ENCODE measurements around the gene EPS8L2. TPM values are rescaled to one million over a fixed set of nuclear protein-coding genes. Genes with fewer than 3 reads are reported as not detected.

Gene EPS8L2
- total RNA-seq, 4 donors from 2014 or later, result 14.1 to 27.6 (median 22.3) TPM

DNA sequence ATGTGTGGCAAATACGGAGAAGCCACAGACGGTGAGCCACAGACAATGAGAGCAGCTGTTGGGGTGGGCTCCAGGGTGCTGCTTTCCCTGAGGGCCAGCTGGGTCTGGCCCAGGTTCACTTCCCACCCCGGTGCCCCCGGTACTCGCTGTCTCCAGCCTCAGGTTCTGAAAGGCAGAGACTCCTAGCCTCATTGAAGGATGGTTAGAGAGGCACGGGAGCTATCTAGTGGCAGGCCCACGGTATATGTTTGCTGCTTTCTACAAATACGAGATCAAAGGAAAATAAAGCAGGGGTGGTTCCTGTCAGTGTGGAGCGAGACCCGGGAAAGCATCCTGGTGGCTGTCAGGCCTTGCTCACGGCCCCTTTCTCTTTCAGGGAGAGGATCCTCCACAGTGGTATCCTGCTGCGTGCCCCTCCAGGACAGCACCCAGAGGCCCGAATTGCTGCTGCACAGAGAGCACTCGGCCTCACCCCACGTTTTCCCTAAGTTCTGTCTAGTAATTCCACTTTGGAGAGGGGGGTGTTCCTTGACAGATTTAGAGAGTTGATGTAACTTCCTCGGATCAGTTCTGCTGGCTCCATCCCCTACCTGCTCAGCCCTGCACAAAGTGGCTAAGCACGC lies 7.4 kb upstream of the EPS8L2 start:
- no peak for ATAC-seq (ENCODE audit: low FRiP score)
- DNase-seq (ENCODE audit: low spot score), result no peak
- TF ChIP-seq, protein P1, sequence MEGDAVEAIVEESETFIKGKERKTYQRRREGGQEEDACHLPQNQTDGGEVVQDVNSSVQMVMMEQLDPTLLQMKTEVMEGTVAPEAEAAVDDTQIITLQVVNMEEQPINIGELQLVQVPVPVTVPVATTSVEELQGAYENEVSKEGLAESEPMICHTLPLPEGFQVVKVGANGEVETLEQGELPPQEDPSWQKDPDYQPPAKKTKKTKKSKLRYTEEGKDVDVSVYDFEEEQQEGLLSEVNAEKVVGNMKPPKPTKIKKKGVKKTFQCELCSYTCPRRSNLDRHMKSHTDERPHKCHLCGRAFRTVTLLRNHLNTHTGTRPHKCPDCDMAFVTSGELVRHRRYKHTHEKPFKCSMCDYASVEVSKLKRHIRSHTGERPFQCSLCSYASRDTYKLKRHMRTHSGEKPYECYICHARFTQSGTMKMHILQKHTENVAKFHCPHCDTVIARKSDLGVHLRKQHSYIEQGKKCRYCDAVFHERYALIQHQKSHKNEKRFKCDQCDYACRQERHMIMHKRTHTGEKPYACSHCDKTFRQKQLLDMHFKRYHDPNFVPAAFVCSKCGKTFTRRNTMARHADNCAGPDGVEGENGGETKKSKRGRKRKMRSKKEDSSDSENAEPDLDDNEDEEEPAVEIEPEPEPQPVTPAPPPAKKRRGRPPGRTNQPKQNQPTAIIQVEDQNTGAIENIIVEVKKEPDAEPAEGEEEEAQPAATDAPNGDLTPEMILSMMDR (IDR thresholded peaks at IDR 0.05), result no peak

DNA sequence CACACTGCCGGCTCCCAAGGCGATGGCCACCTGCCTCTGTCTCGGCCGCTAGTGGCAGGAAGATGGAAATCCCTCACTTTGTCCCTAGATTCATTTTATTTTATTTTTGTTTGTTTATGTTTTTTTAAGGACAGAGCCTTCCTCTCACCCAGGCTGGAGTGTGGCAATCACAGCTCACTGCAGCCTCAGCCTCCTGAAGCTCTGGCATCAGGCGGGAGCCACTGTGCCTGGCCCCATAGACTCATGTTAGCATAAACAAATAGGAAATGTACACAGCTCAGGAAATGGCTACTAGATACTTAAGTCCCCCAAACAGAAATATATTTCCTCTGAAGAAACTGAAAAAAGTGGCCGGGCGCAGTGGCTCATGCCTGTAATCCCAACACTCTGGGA lies 6.9 kb upstream of the EPS8L2 start:
- TF ChIP-seq, protein P1 (IDR thresholded peaks at IDR 0.05), result no peak
- DNase-seq (ENCODE audit: low spot score), result no peak
- ATAC-seq (ENCODE audit: low FRiP score), result no peak

DNA sequence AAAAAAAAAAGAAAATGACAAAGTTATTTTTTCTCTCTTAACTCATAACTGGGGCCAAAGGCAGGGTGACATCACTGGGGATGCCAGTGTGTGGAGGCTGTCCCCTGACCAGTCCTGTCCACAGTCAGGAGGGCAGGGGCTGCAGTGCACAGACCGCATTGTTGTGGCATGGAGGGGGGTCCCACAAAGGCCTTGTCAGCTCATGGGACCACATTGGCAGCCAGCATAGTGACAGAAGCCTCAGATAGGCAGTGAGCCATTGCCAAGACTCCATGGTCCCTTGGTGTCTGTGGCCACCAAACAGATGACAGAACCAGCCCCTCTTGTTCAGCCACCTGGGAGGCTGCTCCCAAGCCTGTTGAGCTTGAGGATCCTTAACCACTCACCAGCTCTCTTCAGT lies 6.3 kb upstream of the EPS8L2 start:
- TF ChIP-seq, protein P1 (IDR thresholded peaks at IDR 0.05), result no peak
- ATAC-seq (ENCODE audit: low FRiP score) (no peak), DNase-seq (ENCODE audit: low spot score) (no peak)

DNA sequence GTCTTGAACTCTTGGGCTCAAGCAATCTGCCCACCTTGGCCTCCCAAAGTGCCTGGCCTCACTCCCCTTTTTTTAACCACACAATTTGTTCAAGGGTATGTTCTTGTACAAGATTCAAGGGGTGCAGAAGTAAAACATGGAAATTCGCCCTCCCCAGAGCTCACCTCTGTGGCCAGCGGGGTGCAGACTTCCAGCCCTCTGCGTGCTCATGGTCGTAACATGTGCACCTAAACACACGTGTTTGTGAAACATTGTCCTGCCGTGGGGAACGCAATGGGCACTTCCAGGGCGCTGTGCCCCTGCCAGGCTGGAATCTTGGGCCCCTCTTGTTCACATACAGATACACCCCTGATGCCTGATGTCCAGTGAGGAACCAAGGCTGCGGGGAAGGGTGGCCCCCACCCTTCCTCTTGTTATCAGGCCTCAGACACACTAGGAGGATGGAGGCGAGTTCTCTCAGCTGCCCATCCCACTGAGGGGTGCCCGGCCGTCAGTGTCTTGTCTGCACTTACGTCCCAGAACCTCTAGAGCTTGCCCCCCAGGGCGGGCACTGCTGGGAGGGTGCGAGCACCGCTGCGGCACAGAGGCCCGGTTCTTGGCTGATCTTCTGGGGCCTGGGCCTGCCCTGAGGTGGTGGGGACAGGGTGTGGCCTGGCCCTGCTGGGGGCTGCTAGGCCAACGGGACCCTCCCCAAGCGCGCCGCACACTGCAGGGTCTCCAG lies 4.1 kb upstream of the EPS8L2 start:
- TF ChIP-seq, protein P1 (IDR thresholded peaks at IDR 0.05), result no peak
- DNase-seq (ENCODE audit: low spot score) (no peak), ATAC-seq (ENCODE audit: low FRiP score) (no peak)

DNA sequence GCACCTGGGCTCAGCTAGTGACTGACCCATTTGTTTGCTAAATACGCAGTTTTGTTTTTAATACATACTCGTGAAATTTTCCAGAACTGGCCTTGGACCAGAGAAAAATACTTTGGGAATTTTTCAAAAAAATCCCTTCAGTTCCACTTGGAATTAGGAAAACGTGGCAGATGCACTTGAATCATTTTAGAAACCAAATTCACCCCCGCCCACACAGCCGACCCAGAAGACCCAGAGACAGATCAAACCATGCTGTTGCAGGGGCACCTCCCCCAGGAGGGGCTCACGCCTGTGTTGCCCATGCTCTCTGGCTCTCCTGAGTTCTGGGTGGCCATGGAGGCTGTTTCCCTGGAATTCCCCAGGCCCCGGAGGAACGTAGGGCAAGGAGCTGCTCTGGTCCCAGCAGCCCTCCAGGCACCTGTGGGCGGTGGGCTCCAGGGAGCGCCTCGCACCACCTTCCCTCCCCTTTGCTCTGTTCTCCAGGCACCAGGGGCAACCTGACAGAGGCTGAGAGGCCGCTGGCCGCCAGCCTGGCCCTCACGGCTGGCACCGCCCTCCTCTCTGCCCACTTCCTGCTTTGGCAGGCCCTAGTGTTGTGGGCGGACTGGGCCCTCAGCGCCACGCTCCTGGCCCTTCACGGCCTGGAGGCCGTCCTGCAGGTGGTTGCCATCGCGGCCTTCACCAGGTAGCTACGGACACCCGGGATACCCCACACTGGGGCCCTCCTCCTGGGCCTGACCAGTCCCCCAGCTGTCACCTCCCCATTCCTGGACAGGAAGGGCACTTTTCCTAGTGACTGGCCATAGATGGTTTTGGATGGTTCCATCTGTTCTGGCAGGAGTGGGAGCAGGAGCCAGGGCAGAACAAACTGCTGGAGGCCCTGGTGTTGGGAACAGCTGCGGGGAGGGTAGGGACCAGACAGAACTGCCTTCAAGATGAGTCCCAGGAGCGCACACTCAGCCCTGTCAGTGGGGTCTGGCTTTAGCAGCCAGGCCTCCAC lies 3.3 kb upstream of the EPS8L2 start:
- DNase-seq (ENCODE audit: low spot score) (no peak), ATAC-seq (ENCODE audit: low FRiP score) (peak; percentile 60)
- TF ChIP-seq, protein P1 (IDR thresholded peaks at IDR 0.05), result no peak

DNA sequence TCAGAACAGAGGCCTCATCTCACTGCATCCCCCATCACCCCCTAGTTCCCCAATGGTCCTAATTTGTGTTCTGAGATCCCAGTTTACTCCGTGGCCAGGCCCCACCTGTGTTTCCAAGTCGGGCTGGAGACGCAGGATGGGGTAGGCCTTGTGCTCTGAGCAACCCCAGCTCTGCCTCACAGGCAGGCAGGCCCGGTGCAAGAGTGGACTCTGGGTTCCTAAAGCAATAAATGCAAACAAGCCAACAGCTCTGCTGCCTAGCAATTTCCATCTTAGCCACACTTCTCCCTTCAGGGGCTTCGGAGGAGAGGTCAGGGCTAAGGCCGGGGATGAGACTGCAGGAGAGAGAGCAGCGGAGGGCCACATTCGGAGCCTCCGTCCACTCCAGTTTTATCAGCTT lies 2.5 kb upstream of the EPS8L2 start:
- DNase-seq (ENCODE audit: low spot score) (no peak), ATAC-seq (ENCODE audit: low FRiP score) (no peak)
- TF ChIP-seq, protein P1 (IDR thresholded peaks at IDR 0.05), result no peak
